Hindlimb muscle (tissue), 1 donor: ENCODE data around the gene UBXN11. TPM values are rescaled to one million over a fixed set of nuclear protein-coding genes. Genes with fewer than 3 reads are reported as not detected.

ENCODE experiments used
- DNase-seq: peaks from one replicate; pipeline ENCODE4 v3.0.0-alpha.2; 2013
- polyA plus RNA-seq: library from polyadenylated mRNA; unstranded; fragments of 120-200 nt; gene quantifications from one replicate; pipeline ENCODE4 v1.2.1, GENCODE V29; 2013; ENCODE audit not compliant: insufficient read length

The UBXN11 gene
- polyA plus RNA-seq, 1 donor: 8.6 TPM

DNA sequence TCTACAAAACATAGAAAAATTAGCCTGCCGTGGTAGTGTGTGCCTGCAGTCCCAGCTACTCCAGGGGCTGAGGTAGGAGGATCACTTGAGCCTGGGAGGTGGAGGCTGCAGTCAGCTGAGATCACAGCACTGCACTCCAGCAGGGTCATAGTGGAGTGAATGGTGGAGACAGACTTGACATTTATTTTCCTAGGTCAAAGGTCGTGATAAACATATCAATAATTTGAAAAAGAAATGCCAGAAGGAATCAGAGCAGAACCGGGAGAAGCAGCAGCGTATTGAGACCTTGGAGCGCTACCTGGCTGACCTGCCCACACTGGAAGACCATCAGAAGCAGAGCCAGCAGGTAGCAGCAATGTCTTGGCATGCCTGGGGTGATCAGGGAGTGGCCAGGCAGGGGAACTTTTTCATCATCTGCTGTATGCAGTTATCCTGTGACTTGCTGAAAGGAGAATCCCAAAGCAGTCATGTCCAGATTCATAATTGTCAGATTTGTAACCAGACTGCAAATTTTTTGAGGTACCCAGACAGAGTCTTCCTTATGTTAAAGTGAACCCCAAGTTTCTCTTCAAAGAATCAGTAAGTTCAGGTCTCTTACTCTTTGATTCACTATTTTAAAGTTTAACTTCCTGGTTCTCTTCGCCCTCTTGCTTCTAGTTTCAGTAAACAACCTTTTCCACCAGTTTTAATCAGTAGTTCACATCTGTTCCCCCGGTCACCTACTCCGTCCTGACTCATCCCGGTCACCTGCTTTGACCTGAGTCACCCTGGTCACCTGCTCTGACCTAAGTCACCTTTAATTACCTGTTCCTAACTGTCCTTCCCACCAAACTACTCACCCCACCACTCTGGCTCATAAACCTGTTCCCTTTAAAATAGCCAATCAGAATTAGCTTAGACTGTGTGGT lies 37.9 kb downstream of the UBXN11 start:
- DNase-seq: no peak

DNA sequence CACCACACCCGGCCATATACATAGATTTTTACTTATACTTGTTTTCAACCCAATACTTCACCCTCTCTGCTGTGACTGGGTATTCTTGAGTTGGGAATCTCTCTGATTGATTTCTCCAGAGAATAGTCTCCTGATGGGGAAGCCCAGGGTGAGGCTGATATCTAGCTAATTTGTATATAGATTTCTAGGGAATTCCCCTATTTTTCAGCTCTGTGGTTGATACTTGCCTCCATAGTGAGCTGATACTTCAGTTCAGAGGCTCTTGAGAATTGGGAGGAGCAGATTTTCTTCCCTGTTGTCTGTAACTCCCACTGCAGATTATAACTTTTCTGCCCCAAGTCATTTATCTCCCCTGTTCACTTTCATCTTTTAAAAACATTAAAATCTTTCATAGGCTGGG lies 41.0 kb downstream of the UBXN11 start:
- DNase-seq: no peak

DNA sequence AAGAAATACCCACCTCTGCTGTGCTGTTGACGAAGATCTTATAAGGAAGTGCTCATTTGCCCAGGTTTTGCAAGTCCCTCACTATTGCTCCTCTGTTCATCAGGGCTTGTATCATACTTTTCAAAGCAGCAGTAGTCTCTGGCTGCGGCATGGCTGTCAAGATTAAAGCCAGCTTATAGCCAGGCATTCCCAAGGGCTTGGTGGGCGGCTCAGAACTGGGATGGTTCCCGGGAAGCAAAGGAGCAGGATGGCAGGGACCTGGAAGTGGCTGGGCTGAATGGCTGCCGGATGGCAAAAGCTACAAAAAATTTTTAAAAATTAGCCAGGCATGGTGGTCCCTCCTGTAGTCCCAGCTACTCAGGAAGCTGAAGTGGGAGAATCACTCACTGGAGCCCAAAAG lies 43.2 kb downstream of the UBXN11 start:
- no peak for DNase-seq

DNA sequence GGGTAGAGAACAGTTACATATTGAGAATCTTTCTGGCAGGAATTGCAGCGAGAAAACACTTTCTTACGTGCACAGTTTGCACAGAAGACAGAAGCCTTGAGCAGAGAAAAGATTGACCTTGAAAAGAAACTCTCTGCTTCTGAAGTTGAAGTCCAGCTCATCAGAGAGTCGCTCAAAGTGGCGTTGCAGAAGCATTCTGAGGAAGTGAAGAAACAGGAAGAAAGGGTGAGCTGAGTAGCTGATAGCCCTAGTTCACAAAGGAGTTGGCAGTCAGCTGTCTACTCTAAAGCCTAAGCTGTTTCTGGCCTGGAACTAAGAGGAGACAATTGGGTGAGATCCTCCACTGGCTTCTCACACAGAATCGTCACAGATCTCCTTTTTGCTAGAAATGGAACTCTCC lies 46.9 kb downstream of the UBXN11 start:
- DNase-seq: no peak

DNA sequence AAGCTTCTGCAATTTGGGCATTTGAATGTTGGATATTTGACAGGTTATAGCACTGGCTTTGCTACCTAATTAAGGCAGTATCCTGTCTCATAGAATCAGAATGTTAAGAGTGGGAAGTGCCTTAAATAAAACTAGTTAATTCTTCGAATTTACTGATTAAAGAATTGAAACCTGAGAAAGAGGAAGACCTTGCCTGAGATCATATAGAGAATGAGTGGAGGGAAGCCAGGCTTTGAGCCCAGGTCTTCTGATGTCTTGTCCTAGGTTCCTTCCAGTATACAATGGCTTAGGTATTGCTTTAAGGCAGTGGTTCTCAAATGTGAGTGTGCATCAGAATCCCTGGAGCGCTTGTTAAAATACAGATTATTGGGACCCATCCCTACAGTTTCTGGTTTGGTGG lies 47.4 kb downstream of the UBXN11 start:
- no peak for DNase-seq

DNA sequence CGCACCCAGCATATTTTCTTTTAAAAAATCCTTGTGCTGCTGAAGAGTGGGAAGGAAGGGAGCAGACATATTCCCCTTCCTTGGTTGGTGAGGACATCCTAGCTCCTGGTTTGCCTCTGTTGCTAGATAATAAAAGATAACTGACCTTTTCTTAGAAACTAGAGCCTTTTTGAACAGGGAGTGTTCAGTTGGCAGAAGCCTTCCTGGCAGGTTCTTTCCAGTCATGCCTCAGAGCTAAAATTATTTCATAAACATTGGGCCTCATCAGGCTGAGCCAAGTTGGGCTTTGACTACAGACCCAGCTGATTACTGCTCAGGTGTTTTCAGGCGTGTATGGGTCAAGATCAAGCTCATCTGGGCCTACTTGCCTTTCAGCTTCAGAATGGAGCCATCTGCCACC lies 49.2 kb downstream of the UBXN11 start:
- DNase-seq: no peak

DNA sequence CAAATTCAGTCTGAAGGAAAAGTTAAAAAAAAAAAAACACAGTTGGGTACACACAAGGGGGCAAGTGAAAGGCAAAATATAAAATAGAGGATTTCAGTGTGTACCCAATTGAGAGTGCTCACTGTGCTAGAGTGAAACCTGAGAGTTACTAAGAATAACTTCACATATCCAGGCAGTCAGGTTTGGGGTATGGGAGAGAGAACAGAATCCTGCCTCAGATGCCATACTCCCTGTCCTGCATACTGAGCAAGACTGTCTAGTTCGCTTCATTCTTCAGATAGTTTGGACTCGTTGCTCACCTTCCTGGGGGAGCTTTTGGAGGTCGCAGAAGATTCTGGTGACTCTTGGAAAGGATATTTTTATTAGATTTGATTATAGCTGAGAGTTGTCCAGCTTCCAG lies 52.0 kb downstream of the UBXN11 start:
- no peak for DNase-seq

DNA sequence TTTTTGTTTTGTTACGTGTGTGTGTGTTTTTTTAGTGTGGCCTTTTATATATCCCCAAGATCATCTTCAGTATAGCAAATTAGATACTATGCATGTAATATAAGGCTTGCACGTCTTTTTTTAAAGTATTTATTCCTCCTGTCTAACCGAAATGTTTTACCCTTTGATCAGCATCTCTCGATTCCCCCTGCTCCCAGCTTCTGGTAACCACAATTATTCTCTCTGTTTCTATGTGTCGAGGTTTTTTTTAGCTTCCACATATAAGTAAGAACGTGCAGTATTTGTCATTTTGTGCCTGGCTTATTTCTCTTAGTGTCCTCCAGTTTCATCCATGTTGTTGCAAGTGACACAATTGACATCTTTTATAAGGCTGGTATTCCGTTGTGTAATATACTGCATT lies 53.7 kb downstream of the UBXN11 start:
- no peak for DNase-seq

DNA sequence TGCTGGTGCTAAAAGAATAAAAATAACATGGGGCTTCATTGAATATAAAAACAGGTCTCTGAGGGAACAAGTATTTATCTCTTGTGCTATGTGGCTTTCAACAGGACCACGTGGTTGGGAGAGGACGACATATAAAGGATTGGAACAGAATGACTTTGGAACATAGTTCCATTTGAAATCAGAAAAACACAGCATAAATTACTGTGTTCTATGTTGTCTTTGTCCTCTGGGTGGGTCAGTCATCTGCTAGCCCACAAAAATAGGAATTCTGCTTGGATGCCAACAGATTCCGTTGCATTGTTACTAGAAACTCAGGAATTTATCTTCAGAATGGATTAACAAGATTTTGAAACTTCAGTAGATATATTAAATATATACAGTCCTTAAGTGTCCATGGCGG lies 66.5 kb downstream of the UBXN11 start:
- DNase-seq: no peak

DNA sequence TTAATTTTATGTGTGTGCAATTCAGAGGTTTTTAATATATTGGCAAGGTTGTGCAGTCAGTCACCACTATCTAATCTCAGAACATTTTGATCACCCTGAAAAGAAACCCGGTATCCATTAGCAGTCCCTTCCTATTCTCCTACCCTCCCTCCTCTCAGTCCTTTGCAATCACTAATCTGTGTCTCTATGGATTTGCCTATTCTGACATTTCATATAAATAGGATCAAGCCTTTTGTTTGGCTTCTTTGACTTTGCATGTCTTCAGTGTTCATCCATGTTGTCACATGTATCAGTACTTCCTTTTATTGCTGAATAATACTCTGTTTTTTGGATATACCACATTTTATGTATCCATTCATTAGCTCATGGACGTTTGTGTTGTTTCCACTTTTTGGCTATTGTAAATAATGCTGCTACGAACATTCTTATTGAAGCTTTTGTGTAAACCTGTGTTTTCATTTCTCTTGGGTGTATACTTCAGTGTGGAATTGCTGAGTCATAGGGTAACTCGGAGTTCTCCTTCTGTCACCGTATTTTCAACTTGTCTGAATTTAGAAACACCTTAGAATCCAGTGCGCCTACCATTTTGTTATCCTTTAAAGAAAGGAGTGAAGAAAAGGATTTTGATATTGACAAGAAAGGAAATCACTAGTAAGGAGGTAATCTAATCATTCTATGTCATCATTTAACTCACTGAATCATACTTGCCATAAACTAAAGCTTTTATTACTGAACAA lies 69.0 kb downstream of the UBXN11 start:
- DNase-seq: no peak

DNA sequence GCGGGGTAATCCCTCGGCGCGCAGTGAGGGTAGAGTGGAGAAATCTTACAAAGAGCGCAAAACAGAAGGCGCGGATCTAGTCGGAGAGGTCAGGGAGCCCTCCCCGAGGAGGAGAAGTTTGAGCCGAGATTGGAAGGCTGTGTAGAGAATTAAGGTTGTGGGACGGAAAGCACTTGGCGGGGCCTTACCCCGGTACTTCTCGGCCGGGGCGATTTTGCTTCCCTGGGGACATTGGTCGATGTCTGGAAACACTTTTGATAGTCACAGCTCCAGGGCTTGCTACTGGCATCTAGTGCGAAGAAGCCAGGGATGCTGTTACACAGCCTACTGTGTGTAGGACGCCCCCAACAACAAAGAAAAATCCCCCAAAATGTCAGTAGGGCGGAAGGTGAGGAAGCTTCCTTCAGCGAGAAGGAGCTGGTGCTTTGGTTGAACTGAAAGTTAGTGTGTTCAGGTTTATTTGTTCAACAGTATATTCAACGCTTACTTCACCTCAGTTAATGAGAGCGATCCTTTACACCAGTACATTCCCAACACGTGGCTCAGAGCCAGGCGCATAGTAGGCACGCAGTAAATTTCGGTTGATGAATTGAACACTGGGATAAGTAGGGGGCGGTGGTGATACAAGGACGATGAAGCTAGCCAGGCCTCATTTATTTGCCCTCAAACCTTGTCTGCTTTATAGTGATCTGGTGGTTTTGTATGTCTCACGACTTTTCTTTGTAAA lies 71.6 kb downstream of the UBXN11 start:
- DNase-seq: peak; percentile 32

DNA sequence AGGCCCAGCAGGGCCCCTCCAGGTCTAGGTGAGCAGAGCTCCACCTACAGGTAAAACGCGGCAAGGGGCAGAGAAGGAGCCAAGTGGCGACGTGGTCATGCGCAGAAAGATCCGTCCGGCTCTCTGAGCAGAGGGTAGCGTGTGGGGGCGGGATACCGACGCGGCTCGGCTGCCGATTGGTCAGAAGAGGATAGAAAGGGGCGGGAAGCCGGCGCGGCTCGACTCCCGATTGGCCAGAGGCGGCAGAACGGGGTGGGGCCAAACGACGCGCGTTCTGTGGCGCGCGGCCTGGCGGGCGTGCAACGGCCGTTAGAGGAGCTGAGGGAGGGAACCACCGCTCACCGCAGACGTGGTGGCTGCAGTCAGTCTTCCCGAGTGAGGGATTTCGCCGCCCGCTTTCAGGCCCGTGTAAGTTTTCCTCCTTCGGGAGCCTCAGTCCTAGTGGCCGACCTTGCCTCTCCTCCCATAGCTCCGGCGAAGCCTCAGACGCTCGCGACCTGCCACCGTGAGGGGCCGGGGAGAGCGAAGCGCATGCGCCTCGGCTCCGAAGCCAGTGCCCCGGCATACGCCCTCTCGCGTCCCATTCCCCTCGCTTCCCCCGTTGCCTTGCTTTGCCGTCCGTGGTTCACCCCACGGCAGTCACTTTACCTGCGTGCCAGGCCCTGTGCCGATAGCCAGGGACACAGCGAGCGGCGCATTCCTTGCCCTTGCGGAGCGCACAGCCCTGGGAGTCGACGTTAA lies 72.4 kb downstream of the UBXN11 start, which contains the start of gene CEP85:
CEP85 (plus strand) TSS at position 298 of the 741 bp plus-strand sequence. CDS start 5,584 bp downstream, outside the sequence.
- peak; percentile 95 for DNase-seq

Other genes with a start within 250 kb of the UBXN11 start
- gene TRIM63, start 239.0 kb downstream of the UBXN11 start, polyA plus RNA-seq: 50.3 TPM
- gene PDIK1L, start 194.8 kb downstream of the UBXN11 start, polyA plus RNA-seq: 5.6 TPM
- 0.98 TPM for gene FAM110D, start 147.6 kb downstream of the UBXN11 start, polyA plus RNA-seq
- gene C1orf232, start 137.7 kb downstream of the UBXN11 start, polyA plus RNA-seq: not detected
- gene ZNF593, start 136.7 kb downstream of the UBXN11 start, polyA plus RNA-seq: 17.3 TPM
- 2.3 TPM for gene ZNF593OS, start 134.8 kb downstream of the UBXN11 start, polyA plus RNA-seq
- gene CNKSR1, start 129.1 kb downstream of the UBXN11 start, polyA plus RNA-seq: 2.5 TPM
- not detected for gene CATSPER4, start 116.0 kb downstream of the UBXN11 start, polyA plus RNA-seq
- gene CEP85, start 72.4 kb downstream of the UBXN11 start, polyA plus RNA-seq: 23.0 TPM
- gene SH3BGRL3, start 26.6 kb downstream of the UBXN11 start, polyA plus RNA-seq: 57.4 TPM
- gene CD52, start 11.3 kb upstream of the UBXN11 start, polyA plus RNA-seq: 2.2 TPM
- 0.40 TPM for gene CRYBG2, start 47.5 kb upstream of the UBXN11 start, polyA plus RNA-seq
- gene ZNF683, start 66.1 kb upstream of the UBXN11 start, polyA plus RNA-seq: not detected
- gene LIN28A, start 104.2 kb upstream of the UBXN11 start, polyA plus RNA-seq: not detected
- gene DHDDS, start 125.7 kb upstream of the UBXN11 start, polyA plus RNA-seq: 20.6 TPM
- gene HMGN2, start 165.8 kb upstream of the UBXN11 start, polyA plus RNA-seq: 611 TPM
- 7.4 TPM for gene RPS6KA1, start 223.1 kb upstream of the UBXN11 start, polyA plus RNA-seq